ENCODE measurements around the gene C1orf174.

DNA sequence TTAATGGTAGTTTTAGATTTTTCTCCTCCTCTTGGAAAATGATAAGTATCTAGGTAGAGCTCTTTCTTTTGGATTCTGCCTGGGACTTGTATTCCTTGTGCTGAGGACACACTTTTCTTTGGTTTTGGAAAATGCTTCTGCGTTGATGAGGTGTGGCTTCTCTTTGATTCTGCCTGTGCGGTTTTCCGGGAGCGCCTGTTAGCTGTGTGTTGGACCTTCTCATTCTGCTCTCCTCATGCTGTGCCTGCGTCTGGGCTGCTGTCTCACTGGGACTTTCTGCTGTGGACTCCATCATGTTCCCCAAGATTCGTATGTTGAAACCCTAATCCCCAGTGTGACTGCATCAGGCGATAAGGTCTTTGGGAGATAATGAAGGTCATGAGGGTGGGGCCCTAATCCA, 21.0 kb downstream of the C1orf174 start:
- TF ChIP-seq, protein P1, sequence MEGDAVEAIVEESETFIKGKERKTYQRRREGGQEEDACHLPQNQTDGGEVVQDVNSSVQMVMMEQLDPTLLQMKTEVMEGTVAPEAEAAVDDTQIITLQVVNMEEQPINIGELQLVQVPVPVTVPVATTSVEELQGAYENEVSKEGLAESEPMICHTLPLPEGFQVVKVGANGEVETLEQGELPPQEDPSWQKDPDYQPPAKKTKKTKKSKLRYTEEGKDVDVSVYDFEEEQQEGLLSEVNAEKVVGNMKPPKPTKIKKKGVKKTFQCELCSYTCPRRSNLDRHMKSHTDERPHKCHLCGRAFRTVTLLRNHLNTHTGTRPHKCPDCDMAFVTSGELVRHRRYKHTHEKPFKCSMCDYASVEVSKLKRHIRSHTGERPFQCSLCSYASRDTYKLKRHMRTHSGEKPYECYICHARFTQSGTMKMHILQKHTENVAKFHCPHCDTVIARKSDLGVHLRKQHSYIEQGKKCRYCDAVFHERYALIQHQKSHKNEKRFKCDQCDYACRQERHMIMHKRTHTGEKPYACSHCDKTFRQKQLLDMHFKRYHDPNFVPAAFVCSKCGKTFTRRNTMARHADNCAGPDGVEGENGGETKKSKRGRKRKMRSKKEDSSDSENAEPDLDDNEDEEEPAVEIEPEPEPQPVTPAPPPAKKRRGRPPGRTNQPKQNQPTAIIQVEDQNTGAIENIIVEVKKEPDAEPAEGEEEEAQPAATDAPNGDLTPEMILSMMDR (conservative IDR thresholded peaks at IDR 0.05 in 1 of 2, IDR thresholded peaks at IDR 0.05 in 1 of 2; ENCODE audit: low read depth in 1 of 2, low read length in 2 of 2): no peak
- no peak for TF ChIP-seq EZH2 (IDR thresholded peaks at IDR 0.05; ENCODE audit: low read length, missing control alignments)

All from fibroblast of lung (primary cell).